ENCODE results near the gene DPH2.

Gene DPH2

DNA sequence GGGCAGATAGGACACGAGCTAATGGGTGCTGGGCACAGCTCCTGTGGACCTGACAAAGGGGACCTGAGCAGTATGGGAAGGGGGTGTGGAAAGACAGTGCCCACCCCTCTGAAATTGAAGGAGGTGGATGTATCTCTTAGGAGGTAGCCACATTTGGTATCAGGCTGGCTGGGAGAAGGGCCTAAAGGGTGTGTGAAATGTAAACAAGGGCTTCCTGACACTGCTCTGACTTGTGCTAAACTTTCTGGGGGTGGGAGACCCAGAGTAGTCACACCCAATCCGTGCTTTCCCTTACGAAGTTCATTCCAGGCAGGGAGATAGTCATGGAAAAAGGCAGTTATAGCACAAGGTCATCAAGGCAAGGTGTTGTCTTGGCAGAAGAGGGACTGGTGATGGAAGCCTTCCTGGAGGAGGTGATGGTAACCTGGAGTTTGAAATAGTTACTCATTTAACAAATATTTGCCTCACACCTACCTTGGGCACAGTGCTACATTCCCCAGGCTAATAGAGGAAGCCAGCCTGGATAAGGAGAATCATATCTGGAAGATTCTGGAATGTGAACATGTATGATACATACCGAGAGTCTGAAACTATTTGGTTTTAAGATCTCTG lies 16.3 kb downstream of the DPH2 start:
- no peak for DNase-seq

DNA sequence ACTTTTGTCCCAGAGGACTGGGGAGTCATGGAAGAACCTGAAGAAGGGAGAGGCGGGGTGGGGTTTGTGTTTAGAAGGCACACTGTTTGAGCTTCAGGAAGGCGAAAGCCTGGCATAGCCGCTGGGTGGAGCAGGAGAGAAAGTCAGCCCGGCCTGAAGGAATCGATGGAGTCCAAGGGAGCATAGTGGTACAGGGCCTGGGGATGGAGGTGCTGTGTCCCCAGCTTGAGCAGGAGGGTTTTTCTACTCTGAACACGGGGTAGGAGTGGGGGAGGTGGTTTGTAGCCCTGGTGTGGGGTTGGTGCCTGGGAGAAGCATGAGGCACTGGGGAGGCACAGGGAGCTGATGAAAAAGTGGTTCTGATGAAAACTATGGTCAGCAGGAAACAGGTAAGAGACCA lies 16.9 kb downstream of the DPH2 start:
- DNase-seq = no peak

DNA sequence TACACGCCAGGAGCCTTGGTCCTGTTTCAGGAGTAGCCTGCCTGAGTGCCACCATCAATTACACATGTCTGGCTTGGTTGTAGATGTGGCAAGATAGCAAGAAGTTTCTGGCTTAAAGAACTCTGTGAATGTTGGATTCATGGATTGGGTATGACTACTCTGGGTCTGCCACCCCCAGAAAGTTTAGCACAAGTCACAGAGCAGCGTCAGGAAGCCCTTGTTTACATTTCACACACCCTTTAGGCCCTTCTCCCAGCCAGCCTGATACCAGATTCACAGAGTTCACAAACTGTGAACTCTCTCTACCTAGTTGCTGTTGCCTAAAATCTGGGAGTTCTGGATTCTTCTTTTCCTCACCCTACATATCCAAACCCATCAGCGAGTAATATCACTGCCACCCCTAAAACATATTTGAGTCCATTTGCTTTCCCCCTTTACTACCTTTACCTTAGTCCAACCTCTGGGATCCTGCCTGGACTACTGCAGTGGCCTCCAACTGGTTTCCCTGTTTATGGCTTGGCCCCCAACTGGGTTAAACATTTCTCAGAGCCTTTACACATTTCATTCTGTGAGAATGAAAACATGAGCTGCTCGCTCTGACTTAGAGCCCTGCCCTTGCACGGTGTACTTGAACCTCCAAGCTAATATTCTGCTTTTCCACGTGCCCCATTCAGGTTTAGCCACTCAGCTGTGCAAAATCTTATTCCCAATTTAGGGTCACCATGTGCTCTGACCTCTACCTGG lies 17.5 kb downstream of the DPH2 start:
- DNase-seq = no peak

DNA sequence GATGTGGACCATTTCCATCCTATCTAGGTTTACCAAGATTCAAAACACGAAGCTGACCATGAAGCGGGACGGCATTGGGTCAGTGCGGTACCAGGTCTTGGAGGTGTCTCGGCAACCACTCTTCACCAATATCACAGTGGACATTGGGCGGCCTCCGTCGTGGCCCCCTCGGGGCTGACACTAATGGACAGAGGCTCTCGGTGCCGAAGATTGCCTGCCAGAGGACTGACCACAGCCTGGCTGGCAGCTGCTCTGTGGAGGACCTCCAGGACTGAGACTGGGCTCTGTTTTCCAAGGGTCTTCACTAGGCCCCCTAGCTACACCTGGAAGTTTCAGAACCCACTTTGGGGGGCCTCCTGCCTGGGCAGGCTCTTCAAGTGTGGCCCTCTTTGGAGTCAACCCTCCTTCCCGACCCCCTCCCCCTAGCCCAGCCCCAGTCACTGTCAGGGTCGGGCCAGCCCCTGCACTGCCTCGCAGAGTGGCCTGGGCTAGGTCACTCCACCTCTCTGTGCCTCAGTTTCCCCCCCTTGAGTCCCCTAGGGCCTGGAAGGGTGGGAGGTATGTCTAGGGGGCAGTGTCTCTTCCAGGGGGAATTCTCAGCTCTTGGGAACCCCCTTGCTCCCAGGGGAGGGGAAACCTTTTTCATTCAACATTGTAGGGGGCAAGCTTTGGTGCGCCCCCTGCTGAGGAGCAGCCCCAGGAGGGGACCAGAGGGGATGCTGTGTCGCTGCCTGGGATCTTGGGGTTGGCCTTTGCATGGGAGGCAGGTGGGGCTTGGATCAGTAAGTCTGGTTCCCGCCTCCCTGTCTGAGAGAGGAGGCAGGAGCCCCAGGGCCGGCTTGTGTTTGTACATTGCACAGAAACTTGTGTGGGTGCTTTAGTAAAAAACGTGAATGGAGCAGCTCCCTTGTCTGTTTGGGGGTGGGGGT lies 20.7 kb downstream of the DPH2 start:
- DNase-seq = no peak

DNA sequence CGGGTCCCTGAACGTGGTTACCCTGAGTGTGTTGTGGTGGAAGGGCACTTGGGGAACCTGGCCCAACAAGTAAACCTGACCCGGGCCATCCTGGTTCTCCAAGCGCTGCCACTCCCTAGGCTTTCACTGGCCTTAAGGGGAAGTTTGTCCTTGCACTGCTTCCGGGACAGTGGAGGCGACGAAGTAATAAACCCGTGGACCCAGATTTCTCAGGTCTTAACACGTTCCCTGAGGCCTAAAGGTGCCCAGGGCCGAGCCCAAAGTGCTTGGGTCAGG lies 21.3 kb downstream of the DPH2 start:
- DNase-seq = no peak

DNA sequence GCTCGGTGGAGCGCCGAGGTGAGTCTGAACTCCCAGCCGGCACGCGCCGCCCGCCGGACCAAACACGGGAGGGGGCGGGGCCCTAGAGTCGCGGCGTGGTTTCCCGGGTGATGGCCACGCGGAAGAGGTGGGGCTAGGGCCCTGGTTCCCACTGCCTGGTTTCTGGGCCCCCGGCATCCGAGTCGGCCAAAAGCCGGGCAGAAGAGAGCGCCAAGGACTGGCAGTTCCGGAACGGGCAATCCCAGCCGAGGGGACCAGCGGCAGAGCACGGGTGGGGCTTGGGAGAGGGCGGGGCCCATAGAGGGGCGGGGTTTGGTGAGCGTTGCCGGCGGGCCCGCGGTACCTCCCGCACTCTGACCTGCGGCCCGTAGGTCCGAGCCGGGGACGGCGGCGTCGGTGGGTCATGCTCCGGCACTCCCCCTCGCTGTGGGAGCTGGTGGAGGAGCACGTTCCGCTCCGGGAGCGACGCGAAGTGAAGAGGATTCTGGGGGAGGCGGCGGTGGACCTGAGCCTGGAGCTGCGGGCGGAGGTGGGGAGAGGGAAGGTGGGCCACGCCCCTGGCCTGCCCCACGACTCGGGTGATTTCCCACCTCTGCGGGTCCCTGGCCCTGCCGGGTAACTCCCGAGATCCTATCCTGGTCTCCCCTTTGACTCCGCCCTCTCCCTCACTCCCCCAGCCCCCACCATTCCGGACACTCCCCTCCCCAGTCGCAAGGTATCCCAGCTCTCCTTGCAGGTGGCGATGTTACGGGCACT lies 21.8 kb downstream of the DPH2 start, which contains the start of gene CCDC24:
Gene CCDC24, plus strand, starts transcription at position 124 of the 756 bp plus-strand sequence. Its CDS starts 280 bp downstream, at position 404.
- DNase-seq = peak; percentile 31

DNA sequence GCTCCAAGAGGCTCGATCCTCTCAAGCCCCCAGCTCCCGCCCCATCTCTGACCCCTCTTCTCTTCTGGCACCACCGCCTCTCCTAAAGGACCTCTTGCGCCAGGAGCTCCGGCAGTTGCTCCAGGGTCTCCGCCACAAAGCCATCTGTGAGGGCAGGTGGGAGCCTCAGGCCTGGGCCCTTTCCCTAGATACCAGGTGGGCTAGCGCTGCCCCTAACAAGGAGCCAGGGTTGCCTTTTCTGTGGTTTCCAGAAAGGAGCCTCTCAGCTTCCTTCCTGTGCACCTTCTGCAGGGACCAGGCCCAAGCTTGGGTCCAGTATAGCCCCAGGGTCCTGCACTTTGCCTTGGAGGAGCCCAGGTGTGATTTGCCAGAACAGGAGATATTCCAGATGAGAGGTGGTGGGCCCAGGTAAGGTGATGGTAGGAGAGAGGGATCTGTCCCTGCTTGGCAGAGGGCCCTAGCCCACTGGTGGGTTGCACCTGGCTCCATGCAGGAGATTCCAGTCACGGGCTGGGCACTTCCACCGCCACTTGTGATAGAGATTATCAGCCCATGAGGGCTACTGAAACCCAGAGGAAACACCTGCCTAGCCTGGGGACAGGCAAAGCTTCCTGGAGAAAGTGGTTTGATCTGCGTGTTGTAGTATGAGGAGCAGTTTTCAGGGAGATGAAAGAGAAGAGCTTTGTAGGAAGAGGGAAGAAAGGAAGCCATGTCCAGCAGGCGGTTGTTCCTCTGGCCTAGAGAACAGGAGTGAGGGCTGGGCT lies 22.6 kb downstream of the DPH2 start:
- DNase-seq = no peak

DNA sequence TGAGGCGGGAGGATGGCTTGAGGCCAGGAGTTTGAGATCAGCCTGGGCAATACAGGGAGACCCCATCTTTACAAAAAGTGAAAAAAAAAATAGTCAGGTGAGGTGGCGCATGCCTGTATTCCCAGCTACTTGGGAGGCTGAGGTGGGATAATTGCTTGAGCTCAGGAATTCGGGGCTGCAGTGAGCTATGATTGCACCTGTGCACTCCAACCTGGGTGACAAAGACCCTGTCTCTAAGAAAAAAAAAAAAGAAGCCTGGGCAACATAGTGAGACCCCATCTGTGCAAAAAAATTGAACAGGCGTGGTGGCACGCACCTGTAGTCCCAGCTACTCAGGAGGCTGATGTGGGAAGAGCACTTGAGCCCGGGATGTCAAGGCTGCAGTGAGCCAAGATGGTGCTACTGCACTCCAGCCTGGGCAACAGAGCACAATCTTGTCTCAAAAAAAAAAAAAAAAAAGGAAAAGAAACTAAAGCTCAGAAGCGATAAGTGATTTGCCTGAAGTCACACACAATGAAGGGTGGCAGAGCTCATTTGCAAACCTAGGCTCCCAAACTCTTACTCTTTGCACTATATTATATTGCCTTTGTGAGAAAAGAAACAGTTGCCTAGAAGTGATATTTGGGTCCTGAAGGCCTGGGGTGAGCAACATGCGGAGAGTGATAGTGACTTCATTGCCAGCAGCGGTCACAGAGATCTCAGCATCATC lies 23.6 kb downstream of the DPH2 start:
- no peak for DNase-seq

DNA sequence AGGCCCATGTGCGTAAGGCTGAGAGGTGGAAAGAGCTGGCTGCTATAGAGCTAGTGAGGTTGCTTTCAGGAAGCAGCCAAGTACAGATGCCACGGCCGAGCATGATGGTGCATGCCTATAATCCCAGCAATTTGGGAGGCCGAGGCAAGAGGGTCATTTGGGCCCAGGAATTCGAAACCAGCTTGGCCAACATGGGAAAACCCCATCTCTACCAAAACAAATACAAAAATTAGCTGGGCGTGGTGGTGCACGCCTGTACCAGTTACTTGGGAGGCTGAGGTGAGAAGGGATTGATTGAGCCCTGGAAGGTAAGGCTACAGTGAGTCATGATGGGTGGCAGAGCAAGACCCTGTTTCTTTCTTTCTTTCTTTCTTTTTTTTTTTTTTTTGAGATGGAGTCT lies 24.3 kb downstream of the DPH2 start:
- no peak for DNase-seq

DNA sequence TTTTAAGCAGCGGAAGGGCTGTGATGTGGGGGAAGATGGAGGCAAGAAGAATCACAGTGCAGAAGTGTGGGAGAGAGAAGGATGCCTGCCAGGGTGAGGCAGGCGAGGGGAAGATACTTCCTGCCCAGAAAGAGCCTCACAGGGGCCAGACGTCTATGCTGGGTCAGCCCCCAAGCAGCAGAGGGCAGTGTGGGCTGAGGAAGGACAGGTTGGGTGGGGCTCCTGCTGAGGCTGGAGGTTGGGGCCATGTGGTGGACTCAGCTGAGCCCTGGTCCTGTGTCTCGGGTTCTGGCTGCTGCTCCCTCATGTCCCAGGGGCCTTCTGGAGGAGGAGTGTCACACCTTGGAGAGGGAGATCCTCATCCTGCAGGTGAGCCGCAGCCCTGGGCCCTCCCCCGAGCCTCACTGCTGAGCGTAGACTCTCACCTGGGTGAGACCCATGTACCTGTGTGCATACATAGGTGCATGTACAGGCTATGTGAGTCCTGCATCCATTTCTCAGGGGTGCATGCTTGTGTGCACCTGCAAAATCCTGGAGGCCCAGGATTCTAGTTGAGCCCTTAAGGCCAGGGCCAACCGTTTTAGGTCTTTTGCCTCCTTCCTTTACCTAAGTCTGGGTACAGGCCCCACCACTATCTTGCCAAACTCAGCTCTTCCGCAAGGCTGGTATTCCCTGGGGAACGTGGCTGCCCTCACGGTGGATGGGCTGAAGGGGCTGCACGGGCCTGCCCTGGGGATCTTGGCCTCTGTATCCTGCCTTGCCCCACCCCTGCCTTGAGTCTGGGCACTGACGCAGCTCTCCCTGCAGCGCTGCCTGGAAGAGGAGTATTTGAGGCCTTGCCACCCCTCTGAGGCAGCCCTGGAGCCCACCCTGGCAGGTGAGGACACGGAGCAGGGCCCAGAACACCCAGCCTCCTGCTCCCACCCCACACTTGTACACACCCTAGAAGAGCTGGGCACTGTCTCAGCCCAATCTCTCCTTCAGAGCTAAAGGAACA lies 25.3 kb downstream of the DPH2 start:
- DNase-seq = no peak

DNA sequence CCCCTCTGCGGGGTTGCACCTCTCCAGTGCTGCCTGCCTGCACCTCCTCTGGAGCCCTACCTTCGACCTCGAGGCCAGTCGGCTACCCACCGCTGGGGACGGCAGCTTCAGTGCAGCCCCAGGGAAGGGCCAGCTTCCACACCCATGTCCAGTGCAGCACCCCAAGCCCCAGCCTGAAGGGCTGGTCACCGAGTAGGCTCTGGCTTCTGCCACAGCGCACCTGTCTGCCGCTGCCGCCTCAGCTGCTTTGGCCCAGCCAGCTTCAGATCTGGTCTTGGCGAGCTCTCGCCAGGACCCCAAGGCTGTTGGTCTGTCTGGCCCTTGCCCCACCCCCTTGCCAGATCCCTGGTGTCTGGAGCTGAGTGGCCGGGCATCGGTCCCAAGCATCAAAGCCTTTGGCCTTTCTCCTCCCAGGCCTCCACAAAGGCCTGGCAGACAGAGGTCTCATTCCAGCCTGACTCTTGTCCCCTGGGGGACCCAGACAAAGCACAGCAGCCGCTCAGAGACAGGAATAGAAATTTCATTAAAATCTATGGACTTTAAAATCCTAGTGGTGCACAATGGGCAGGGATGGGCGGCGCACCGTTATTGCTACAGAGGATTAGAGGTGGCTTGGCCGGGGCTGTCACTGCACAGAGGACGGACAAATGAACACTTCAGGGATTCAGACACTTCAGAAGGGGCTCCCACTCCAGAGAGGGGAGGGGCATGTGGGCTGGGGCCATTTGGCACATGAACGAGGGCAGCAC lies 26.3 kb downstream of the DPH2 start:
- no peak for DNase-seq

DNA sequence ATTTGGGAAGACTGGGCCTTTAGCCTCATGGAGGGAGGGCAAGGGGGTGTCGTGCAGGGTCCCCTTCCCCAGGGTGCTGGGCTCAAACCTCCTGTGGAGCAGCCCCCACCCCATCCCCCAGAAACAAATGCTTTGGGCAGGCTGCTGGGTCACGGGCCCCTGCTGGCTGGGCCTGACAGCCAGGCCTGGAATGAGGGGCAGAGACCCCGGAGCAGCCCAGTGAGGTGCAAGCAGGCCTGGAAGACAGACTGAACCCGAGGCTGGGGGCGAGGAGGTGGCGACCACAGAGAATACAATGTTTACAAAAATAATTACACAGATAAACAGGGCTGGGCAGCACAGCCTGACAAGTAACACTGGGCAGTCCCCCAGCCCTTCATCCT lies 26.9 kb downstream of the DPH2 start:
- DNase-seq = no peak

DNA sequence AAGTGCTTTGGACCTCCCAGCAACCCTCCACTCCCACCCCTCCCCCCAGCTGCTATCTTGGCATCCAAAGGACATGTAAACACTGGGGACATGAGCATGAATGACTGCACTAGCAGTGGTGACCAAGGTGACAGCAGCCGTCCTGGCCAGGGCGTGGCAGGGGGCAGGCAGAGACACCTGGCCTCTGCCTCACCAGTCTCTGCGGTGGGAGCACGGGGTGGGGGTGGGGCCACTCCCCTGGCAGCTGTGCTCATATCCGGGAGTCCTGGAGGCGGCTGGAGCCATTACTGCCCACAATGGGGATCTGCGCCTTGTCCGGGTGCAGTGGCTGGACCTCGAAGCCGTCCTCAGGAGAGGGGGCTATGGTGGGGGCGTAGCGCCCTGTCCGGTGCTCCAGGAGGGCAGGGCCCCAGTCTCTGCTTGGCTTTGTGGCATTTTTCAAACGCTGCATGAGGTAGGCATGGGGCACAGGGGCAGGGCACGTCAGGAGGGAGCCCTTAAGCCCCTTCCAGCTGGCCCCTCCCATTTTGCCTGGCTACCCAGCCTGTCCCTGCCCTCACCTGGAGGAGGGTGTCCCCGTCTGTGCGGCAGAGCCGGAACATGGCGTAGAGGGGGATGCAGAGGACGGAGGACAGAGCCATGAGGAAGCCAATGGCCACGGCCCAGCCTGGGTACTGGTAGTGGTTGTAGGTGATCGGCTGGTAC lies 27.6 kb downstream of the DPH2 start:
- DNase-seq = no peak

DNA sequence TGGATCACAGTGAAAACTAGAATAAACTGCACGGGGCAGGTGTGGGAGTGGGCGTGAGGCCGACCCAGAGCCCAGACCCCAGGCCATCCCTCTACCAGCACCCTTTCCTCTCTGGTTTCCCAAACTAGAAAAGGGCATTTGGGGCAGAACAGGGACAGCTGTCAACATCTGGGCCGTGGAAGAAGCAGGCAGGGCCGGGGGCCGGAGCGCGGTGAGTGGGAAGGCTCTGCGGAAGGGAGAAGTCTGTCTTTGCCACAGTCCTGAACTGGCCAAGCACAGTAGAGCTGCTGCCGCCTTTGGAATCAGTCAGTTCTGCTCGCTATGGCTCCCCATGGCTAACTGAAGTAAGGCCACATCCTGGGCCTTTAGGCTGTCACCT lies 28.2 kb downstream of the DPH2 start:
- DNase-seq = no peak

DNA sequence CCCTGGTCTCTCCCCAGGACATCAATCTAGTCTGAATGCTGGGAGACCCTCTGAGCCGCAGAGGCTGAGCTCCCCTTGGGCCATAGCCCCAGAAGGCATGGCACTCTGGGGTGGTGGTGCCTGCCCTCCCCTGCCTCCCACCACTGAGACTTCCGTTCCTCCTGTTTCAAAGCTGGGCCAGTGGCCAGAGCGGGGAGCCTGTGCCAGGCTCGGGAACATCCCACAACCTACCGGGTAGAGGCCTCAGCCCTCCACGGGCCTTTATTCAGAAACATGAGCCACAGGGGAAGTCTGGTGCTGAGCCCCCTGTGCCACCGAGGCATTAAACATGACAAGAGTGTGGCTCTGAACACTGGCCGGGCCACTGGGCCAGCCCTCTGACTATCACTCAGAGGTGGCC lies 29.6 kb downstream of the DPH2 start:
- DNase-seq = no peak

DNA sequence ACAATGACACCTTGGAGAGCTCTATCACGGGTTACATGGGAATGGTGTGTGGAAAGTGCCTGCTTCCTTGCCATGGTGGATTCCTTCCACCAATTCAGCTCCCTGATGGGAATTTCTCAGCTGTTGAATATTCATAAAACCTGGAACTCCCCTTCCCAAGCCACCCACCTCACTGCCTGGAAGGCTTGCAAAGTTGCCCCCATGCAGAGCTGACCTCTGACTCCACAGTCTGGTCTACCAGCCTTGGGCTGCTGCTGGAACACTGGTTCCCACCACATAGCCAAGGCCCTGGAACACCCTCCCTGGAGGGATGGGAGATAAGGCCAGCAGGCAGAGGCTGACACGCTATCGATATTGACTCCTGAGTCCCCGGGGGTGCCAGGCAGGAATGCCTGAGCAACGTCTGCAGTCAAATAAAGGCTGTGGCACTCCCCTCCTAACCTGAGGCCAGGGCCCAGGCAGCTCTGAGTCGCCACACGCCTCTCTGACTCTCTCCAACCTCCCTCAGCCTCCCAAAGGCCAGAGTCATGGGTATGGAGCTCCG lies 30.4 kb downstream of the DPH2 start:
- no peak for DNase-seq

DNA sequence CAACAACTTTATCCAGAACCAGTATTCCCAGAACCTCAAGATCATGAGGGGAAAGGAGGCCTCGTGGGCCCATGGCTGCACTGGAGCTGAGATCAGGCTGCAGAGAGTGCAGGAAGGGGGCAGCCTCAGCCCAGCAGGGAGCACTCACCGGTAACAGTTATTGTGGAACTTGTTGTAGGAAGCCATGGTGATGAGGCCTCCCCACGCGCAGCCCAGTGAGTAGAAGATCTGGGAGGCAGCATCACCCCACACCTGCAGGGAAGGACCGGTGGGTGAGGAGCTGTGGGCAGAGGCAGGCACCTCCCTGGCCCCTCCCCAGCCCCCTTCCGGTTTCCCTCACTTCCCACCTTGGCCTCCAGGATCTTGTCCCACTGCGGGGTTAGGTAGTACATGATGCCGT lies 32.4 kb downstream of the DPH2 start:
- DNase-seq = no peak

DNA sequence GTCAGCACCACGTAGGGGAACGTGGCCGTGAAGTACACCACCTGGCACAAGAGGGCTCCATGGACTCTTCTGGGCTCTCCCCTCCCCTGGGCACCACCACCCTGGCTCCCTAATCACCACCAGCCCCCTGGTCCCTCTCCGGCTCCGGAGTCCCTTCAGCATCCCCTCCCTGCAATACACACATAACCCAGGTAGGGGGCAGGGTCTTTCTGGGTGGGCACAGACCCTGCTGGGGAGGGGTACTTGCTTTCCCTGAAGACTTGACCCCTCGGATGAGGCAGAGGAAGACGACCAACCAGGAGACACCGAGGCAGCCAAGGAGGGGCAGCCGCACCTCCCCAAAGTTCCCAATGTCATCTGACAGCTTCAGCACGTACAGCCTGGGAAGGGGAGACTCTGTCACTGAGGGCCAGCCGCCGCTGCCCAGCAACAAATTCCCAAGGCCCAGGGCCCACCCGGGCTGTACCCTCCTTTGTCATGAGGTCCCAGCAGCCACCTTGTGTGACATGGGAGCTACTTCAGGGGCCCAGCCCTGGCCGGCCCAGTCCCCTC lies 32.9 kb downstream of the DPH2 start:
- no peak for DNase-seq
